Endothelial cell of umbilical vein (primary cell): Measurements from ENCODE around the gene B3GALNT2.

Experiments used
- POLR2A ChIP-seq: IDR thresholded peaks from 2 replicates; pipeline ENCODE4 v1.6.1; 2012; ENCODE audit warnings: low read depth, mild to moderate bottlenecking, control low read depth, low read length
- TF ChIP-seq, protein P1 (sequence below), 2 donors: IDR thresholded peaks; 1 replicate in 1 of 2; 2 replicates in 1 of 2; pipeline ENCODE4 v1.5.1; 2011; ENCODE audit warnings: low read length in 2 of 2, mild to moderate bottlenecking in 2 of 2, moderate library complexity in 2 of 2, control low read depth in 1 of 2, inconsistent platforms in 1 of 2, low read depth in 1 of 2; ENCODE audit not compliant: insufficient read depth in 1 of 2; ENCODE audit errors: extremely low read depth in 1 of 2

DNA sequence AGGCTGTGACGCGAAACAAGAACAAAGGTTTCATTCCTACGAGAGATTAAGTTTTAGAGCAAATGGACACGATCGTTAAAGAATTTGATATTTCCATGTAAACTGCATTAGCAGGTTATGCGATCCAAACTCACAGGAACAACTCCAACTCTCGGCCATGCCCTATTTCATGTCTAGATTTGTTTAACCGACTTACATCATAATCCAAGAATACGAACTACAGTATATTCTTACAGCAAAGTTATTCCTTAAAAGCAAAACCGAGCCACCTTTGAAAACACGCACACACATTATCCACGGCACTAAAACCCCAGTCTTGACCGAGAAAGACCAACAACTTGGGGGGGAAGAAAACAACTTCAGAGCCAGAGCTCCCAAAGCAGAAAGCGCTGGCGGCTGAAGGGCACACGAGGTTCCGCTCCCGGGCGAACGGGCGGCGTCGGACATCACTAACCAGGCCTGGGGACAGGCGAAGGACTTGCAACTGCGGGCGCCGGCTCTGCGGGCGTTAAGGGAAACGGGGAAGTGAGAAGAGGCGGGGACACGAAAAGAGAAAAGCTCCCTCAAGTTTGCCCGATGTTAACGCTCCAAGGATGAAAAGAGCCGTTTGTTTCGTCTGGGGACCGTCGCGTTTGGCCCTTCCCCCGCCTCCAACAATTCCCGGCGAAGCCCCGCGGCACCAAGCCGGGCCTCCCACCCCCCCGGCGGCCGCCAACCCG, 690 bp downstream of the B3GALNT2 start:
- TF ChIP-seq, protein P1, sequence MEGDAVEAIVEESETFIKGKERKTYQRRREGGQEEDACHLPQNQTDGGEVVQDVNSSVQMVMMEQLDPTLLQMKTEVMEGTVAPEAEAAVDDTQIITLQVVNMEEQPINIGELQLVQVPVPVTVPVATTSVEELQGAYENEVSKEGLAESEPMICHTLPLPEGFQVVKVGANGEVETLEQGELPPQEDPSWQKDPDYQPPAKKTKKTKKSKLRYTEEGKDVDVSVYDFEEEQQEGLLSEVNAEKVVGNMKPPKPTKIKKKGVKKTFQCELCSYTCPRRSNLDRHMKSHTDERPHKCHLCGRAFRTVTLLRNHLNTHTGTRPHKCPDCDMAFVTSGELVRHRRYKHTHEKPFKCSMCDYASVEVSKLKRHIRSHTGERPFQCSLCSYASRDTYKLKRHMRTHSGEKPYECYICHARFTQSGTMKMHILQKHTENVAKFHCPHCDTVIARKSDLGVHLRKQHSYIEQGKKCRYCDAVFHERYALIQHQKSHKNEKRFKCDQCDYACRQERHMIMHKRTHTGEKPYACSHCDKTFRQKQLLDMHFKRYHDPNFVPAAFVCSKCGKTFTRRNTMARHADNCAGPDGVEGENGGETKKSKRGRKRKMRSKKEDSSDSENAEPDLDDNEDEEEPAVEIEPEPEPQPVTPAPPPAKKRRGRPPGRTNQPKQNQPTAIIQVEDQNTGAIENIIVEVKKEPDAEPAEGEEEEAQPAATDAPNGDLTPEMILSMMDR (IDR thresholded peaks at IDR 0.05; ENCODE audit: extremely low read depth in 1 of 2, insufficient read depth in 1 of 2, low read depth in 1 of 2, low read length in 2 of 2): no peak
- no peak for TF ChIP-seq POLR2A
